Stimulated activated CD4-positive, alpha-beta T cell treated with anti-CD3 and anti-CD28 coated beads, Interleukin-15, amount 100 ng/mL, for 24 hours (primary cell): ENCODE measurements around the gene CHRM1.
"Not testable (repeated sequence)": the region's sequence is repeated elsewhere in the genome, so short reads cannot be mapped to it uniquely, and the experiment has no call there.

Source experiments
- DNase-seq: peaks from one replicate; pipeline ENCODE4 v3.0.0-alpha.2; 2020

CHRM1 gene

DNA sequence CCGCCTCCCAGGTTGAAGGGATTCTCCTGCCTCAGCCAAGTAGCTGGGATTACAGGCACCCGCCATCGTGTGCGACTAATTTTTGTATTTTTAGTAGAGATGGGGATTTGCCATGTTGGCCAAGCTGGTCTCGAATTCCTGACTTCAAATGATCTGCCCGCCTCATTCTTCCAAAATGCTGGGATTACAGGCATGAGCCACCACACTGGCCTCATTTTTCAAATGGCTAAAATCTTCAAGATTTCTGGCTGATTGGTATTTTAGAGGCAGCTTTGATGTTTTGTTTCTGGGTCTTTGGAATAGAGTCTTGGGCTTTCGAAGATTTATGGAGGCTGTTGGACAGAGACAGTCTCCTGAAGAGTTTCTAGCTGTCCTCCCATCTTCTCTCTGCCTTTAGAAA, 46.3 kb downstream of the CHRM1 start:
- DNase-seq: no peak

DNA sequence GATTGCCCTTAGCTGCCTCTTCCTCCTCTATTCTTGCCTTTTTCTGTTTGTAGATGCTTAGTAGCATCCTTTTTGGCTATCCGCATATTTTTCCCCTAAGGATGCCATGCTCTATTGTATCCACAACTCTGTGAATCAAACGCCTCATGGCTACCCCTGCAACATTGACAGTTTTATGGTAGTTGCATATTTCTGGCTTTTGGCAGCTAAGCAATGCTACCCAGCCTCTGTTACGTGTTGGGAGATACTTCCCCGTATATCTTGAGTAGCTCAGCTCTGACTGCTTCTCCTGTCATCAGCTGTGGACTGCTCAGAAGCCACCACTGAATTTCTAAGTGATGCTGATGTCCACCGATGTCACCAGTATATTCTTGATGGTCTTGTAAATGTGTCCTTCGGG, 55.5 kb downstream of the CHRM1 start:
- DNase-seq: no peak

DNA sequence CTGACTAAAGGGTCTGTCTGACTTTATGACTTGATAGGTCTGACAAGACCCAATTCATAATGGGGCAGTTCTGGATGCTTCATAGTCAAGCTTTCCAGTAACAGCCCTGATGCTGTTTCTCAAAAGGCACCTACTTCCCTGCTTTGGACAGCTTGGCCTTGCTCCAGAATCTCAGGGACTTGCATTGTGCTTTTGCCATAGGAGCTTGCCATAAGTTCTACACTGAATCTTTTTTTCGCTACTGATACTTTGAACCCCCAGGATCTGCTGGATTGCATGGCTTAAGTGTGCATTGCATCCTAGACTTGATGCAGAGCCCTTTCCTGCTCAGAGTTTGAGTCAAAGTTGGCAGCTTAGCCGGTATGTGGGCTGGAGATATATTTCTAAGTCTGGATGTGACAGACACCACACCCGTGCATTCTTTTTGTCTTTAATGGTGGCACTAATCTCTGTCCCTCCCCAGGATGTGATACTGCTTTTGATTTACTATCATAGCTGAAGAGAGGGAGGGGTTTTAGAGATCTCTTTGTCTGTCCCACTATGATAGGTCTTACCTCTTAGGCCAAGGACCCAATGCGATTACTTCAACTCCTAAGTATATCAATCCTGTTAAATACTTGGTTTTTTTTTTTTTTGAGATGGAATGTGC, 57.4 kb downstream of the CHRM1 start:
- no peak for DNase-seq

DNA sequence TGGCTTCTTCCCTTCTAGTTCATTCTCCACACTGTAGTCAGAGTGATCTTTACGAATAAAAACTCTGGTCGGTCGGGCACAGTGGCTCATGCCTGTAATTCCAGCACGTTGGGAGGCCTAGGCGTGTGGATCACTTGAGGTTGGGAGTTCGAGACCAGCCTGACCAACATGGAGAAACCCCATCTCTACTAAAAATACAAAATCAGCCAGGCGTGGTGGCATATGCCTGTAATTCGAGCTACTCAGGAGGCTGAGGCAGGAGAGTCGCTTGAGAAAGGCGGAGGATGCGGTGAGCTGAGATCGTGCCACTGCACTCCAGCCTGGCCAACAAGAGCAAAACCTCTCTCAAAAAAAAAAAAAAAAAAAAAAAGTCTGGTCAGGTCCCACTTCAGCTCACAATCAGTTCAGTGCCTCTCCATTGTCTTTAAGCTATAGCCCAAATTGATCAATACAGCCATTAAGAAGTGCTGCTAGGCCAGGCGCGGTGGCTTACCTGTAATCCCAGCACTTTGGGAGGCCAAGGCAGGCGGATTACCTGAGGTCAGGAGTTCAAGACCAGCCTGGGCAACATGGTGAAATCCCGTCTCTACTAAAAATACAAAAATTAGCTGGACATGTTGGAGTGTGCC, 59.5 kb downstream of the CHRM1 start:
- not testable (repeated sequence) for DNase-seq

DNA sequence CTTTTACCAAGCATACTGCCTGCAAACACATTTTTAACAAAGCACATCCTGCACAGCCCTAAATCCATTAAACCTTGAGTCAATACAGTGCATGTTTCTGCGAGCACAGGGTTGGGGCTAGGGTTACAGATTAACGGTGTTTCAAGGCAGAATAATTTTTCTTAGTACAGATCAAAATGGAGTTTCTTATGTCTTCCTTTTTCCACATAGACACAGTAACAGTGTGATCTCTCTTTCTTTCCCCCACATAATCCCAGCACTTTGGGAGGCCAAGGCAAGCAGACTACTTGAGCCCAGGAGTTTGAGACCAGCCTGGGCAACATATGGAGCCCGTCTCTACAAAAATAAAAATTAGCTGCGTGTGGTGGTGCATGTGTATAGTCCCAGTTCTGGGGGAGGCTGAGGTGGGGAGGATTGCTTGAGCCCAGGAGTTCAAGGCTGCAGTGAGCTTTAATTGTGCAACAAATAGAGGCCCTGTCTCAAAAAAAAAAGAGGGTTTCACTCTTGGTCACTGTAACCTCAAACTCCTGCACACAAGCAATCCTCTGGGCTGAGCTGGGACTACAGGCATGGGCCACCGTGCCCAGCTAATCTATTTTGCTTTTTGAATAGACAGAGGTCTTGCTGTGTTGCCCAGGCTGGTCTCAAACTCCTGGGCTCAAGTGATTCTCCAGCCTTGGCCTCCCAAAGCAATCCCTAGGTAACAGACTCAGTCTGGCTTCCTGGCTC, 60.2 kb downstream of the CHRM1 start:
- peak; percentile 16 for DNase-seq

DNA sequence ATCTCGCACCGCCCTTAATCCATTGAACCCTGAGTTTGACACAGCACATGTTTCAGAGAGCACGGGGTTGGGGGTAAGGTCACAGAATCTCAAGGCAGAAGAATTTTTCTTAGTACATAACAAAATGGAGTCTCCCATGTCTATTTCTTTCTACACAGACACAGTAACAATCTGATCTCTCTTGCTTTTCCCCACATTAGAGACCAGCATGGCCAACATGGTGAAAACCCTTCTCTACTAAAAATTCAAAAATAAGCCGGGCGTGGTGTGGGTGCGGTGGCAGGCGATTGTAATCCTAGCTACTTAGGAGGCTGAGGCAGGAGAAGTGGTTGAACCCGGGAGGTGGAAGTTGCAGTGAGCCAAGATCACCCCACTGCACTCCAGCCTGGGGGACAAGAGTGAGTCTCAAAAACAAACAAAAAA, 61.9 kb downstream of the CHRM1 start:
- not testable (repeated sequence) for DNase-seq
